BLaER1 treated with 17β-estradiol and CSF1 and Interleukin-3, amounts not matched to agents 10 nM and 100 nM (cell line): Measurements from ENCODE around the gene USP9X.

Source experiments
- H3K27ac ChIP-seq, 11 experiments: shearing (Covaris generic); formaldehyde crosslinking; 2 replicates each; pipeline ENCODE4 v1.8.1; 2022
- H3K27me3 ChIP-seq, 11 experiments: shearing (Covaris generic); formaldehyde crosslinking; 2 replicates each; pipeline ENCODE4 v1.8.1; 2022
- H3K36me3 ChIP-seq, 11 experiments: shearing (Covaris generic); formaldehyde crosslinking; 2 replicates each; pipeline ENCODE4 v1.8.1; 2022
- H3K4me1 ChIP-seq, 10 experiments: shearing (Covaris generic); formaldehyde crosslinking; 2 replicates each; pipeline ENCODE4 v1.8.1; 2022
- H3K4me2 ChIP-seq, 11 experiments: shearing (Covaris generic); formaldehyde crosslinking; 2 replicates each; pipeline ENCODE4 v1.8.1; 2022
- H3K4me3 ChIP-seq, 10 experiments: shearing (Covaris generic); formaldehyde crosslinking; 2 replicates each; pipeline ENCODE4 v1.8.1; 2022
- H3K9ac ChIP-seq, 11 experiments: shearing (Covaris generic); formaldehyde crosslinking; 2 replicates each; pipeline ENCODE4 v1.8.1; 2022
- H3K9me3 ChIP-seq, 11 experiments: shearing (Covaris generic); formaldehyde crosslinking; replicated peaks in 1 of 11; 2 replicates each; pipeline ENCODE4 v1.8.1; 2022
- H4K20me1 ChIP-seq, 11 experiments: shearing (Covaris generic); formaldehyde crosslinking; 2 replicates each; pipeline ENCODE4 v1.8.1; 2022
- Cebpa-rat ChIP-seq, 11 experiments: shearing (Covaris generic); IDR thresholded peaks; 2 replicates each; pipeline ENCODE4 v1.8.1; 2022

USP9X gene

DNA sequence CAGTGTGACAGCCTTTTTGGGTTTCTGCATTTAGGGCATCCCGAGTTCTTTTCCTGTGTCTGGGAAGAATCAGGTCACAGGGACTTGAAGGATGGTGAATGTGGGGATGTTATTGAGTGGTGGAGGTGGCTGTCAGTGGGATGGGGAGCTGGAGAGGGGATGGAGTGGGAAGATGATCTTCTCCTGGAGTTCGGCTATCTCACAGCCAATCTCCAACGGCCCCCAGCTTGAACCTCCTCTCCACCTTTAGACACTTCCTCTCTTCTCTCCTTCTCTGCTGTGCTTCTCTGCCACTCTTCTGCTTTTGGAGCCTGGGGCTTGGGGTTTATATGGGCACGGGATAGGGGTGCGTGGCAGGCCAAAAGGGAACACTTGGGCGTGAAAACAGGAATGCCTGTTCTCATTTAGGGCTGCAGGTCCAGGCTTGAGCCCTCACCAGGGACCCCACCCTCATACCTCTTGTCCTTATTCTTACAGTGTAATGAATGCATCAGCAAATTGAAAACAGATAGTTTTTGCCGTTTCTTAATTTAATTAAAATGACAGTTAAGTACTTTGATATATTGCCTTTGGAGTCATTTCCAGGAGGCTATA lies 37.5 kb downstream of the USP9X start:
- no peak overlapping the region for H3K27ac ChIP-seq
- no peak for TF ChIP-seq Cebpa-rat (IDR thresholded peaks at IDR 0.05)
- no peak overlapping the region for H3K9ac ChIP-seq
- peaks cover 20 to 56% (median 30%) of the 10 kb centered on the region in 11 experiments for H3K36me3 ChIP-seq
- H3K9me3 ChIP-seq = peaks cover 0 to 13% (median 6%) of the 10 kb centered on the region in 11 experiments; a peak in 6 of 22 replicates
- H3K27me3 ChIP-seq = peaks cover 0 to 37% (median 11%) of the 10 kb centered on the region in 11 experiments; a peak in 11 of 22 replicates
- H4K20me1 ChIP-seq = peaks cover 68 to 100% (median 96%) of the 10 kb centered on the region in 11 experiments
- H3K4me3 ChIP-seq = no peak overlapping the region
- no peak overlapping the region for H3K4me2 ChIP-seq
- peaks cover 0 to 24% (median 0%) of the 10 kb centered on the region in 10 experiments; a peak in 4 of 20 replicates for H3K4me1 ChIP-seq

DNA sequence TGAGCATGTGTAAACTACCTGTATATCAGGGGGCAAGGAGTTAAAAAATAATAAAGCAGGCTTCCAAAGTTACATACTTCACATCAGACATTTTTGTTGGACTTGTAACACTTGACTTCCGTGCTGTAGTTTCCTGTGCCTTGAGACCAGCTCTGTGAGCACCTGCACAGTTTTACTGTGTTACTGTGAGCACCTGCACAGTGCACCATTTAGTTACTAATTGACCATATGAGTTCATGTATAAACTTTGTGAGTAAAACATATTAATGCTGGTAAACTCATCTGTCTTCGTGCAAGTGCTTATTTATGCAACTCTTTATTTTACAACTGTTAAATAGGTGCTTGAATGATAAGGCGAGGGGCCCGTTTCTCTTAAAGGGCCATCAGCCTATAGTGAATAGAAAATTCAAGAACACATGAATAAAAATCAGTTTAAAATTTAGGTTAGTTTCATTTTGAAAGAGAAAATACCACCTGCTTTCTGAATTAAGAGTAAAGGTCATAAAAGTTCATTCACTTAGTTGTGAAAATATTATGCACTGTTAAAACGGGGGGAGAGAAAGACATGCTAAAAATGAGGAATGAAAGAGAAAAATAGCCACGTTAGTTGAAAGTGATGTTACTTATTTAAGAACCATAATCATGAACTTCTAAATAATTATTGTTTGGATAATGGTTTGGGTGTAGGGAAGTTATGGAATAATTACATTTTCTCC lies 42.4 kb downstream of the USP9X start:
- Histone ChIP-seq H3K27me3 (peaks cover 0 to 4% (median 0%) of the 10 kb centered on the region in 11 experiments; a peak in 5 of 22 replicates), H3K9ac (no peak overlapping the region), H3K27ac (no peak overlapping the region), H3K4me1 (peaks cover 0 to 7% (median 0%) of the 10 kb centered on the region in 10 experiments; a peak in 1 of 20 replicates), H3K4me3 (no peak overlapping the region), H4K20me1 (peaks cover 32 to 98% (median 73%) of the 10 kb centered on the region in 11 experiments; a peak in 21 of 22 replicates), H3K9me3 (peaks cover 0 to 7% (median under 1%) of the 10 kb centered on the region in 11 experiments; a peak in 4 of 22 replicates), H3K36me3 (peaks cover 46 to 84% (median 63%) of the 10 kb centered on the region in 11 experiments), H3K4me2 (no peak overlapping the region)
- TF ChIP-seq Cebpa-rat (IDR thresholded peaks at IDR 0.05) = no peak

DNA sequence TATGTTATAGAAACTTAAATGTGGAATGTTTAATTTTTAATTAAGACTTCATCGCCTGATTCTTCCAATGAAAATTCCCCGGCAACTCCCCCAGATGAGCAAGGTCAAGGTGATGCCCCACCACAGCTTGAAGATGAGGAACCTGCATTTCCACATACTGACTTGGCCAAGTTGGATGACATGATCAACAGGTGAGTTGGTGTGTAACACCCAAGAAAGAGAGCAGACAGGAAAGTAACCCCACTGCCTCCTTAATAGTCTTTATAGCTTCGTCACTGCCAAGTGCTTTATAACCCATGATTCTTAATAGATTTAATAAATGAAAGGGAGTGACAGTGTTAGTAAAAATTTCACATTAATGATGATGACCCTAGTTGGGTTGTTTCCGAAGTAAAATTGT lies 43.7 kb downstream of the USP9X start:
- TF ChIP-seq Cebpa-rat (IDR thresholded peaks at IDR 0.05) = no peak
- H4K20me1 ChIP-seq = peaks cover 19 to 98% (median 61%) of the 10 kb centered on the region in 11 experiments; a peak in 20 of 22 replicates
- H3K4me1 ChIP-seq = peaks cover 0 to 4% (median 0%) of the 10 kb centered on the region in 10 experiments; a peak in 1 of 20 replicates
- no peak overlapping the region for H3K9ac ChIP-seq
- no peak overlapping the region for H3K4me3 ChIP-seq
- no peak overlapping the region for H3K27ac ChIP-seq
- H3K9me3 ChIP-seq = no peaks in the 10 kb centered on the region
- H3K27me3 ChIP-seq = peaks cover 0 to 2% (median 0%) of the 10 kb centered on the region in 11 experiments; a peak in 1 of 22 replicates
- H3K4me2 ChIP-seq = no peak overlapping the region
- H3K36me3 ChIP-seq = peaks cover 46 to 84% (median 64%) of the 10 kb centered on the region in 11 experiments

DNA sequence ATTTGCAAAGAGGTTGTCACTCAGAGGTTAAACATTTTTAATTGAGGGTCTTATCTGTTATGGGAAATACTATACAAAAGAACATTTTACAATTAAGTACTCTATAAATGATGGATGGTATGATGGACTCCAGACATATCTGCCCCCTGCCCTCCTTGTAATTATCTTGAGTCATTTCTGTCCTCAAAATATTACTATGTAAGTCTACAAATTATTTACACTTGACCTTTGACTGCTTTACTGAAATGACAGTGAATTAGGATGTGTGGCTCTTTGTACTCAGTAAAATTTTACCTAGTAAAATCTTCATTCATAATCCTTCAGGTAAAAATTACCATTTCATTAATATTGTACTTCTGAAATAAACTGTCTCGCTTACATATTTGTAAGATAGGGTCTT lies 46.5 kb downstream of the USP9X start:
- TF ChIP-seq Cebpa-rat (IDR thresholded peaks at IDR 0.05) = no peak
- Histone ChIP-seq H3K27me3 (0 out of 22 replicates have a peak, but pooled peaks cover 0 to 2% (median 0%) of the 10 kb centered on the region in 11 experiments), H4K20me1 (peaks cover 18 to 98% (median 47%) of the 10 kb centered on the region in 11 experiments; a peak in 19 of 22 replicates), H3K4me3 (no peak overlapping the region), H3K4me1 (no peaks in the 10 kb centered on the region), H3K9me3 (no peaks in the 10 kb centered on the region), H3K9ac (no peak overlapping the region), H3K27ac (no peak overlapping the region), H3K4me2 (no peak overlapping the region), H3K36me3 (peaks cover 59 to 89% (median 75%) of the 10 kb centered on the region in 11 experiments)

DNA sequence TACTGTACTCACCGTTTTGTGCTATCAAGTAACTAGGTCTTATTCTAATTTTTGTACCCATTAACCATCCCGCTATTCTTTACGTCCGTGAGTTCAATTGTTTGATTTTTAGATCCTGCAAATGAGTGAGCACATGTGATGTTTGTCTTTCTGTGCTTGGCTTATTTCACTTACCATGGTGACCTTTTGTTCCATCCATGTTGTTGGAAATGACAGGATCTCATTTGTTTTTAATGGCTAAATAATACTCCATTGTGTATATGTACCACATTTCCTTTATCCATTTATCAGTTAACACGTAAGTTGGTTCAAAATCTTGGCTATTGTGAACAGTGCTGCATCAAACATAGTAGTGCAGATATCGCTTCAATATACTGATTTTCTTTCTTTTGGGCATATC lies 48.3 kb downstream of the USP9X start:
- no peaks in the 10 kb centered on the region for H3K9me3 ChIP-seq
- no peak overlapping the region for H3K9ac ChIP-seq
- H3K4me2 ChIP-seq = no peak overlapping the region
- H3K36me3 ChIP-seq = peaks cover 58 to 96% (median 83%) of the 10 kb centered on the region in 11 experiments
- no peak overlapping the region for H3K4me3 ChIP-seq
- H3K27ac ChIP-seq = no peak overlapping the region
- no peak for TF ChIP-seq Cebpa-rat (IDR thresholded peaks at IDR 0.05)
- 0 out of 22 replicates have a peak, but pooled peaks cover 0 to 4% (median 0%) of the 10 kb centered on the region in 11 experiments for H3K27me3 ChIP-seq
- no peaks in the 10 kb centered on the region for H3K4me1 ChIP-seq
- peaks cover 12 to 98% (median 33%) of the 10 kb centered on the region in 11 experiments; a peak in 18 of 22 replicates for H4K20me1 ChIP-seq

DNA sequence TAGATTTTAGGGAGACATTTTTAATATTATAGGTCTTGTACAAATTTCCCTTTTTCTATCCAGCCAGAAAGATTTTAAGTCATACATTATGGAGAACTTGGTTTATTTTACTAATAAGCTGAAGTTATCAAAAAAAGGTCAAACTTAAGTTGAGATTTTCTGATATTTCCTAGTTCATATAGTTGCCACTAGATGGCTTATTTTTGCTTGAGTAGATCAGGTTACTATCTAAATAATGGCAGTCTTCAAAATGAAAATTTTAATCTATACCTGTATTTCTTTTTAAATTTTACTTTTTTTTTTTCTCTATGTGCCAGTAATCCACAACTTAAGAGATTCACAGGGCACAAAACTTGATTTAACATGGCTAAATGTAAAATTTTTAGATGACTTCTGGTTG lies 52.3 kb downstream of the USP9X start:
- no peak overlapping the region for H3K4me3 ChIP-seq
- peaks cover 0 to 7% (median 0%) of the 10 kb centered on the region in 11 experiments; a peak in 1 of 22 replicates for H3K27me3 ChIP-seq
- H3K4me1 ChIP-seq = no peaks in the 10 kb centered on the region
- H3K4me2 ChIP-seq = no peak overlapping the region
- H4K20me1 ChIP-seq = peaks cover 0 to 99% (median 33%) of the 10 kb centered on the region in 11 experiments; a peak in 16 of 22 replicates
- H3K27ac ChIP-seq = no peak overlapping the region
- TF ChIP-seq Cebpa-rat (IDR thresholded peaks at IDR 0.05) = no peak
- no peaks in the 10 kb centered on the region for H3K9me3 ChIP-seq
- peaks cover 50 to 96% (median 86%) of the 10 kb centered on the region in 11 experiments for H3K36me3 ChIP-seq
- no peak overlapping the region for H3K9ac ChIP-seq

DNA sequence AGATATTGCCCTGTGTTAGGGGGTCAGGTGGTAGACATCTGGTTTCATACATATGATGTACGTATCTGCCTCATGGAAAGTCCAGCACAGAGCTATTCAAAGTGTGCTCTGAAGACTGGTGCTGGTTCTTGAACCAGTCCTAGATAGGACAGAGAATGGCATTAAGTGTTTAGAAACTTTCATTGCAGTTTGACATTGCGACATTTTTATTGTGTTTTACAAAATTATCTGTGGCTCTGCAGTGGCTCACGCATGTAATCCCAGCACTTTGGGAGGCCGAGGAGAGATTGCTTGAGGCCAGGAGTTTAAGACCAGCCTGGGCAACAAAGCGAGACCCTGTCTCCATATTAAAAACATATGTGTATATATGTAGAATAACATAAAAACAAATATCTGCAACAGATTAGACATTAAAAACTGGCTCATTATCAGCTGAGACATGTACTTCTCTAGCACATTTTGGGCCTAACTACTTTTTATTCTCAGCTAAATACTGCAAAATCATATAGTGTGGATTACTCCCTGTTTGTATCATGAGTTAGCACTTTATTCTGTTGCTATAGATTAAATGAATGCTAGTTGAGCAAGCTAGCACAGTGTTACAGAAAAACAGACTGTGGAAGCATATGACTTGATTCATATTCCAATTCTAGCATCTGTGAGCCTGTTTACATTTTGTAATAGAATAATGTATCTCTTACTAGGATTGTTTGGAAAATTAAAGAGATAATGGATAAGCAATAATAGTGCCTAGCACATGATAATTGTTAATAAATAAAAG lies 57.1 kb downstream of the USP9X start:
- Histone ChIP-seq H3K9ac (no peak overlapping the region), H3K4me2 (no peak overlapping the region), H3K27me3 (peaks cover 0 to 13% (median 0%) of the 10 kb centered on the region in 11 experiments; a peak in 4 of 22 replicates), H3K4me1 (no peaks in the 10 kb centered on the region), H3K9me3 (no peaks in the 10 kb centered on the region), H3K27ac (no peak overlapping the region), H3K4me3 (no peak overlapping the region), H3K36me3 (peaks cover 40 to 97% (median 84%) of the 10 kb centered on the region in 11 experiments), H4K20me1 (peaks cover 0 to 99% (median 24%) of the 10 kb centered on the region in 11 experiments; a peak in 11 of 22 replicates)
- TF ChIP-seq Cebpa-rat (IDR thresholded peaks at IDR 0.05) = peak in 4 of 11 experiments; percentile 23 to 67 (median 44); a peak in 4 of 22 replicates

DNA sequence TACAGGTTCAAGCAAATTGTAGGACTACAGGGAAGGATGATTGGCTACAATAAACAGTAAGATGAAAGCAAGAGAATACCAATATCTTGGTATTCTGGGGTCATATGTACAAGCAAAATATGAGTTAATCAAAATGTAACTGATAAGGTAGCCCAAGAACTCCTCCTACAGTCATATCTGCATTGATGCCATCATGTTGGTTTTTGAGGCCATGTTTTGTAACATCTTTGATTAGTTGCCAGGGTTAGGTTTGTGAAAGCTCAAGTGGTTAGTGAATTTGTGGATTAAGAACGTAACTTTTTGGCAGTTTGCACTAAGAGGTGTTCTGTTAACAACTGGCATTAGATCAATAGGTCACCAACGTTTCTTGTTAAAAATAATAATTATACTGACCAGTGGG lies 59.6 kb downstream of the USP9X start:
- Histone ChIP-seq H3K27me3 (peaks cover 0 to 13% (median 0%) of the 10 kb centered on the region in 11 experiments; a peak in 3 of 22 replicates), H3K4me3 (no peak overlapping the region), H3K36me3 (peaks cover 54 to 100% (median 89%) of the 10 kb centered on the region in 11 experiments), H3K4me1 (no peaks in the 10 kb centered on the region), H3K27ac (no peak overlapping the region), H3K9ac (no peak overlapping the region), H4K20me1 (peaks cover 0 to 98% (median 10%) of the 10 kb centered on the region in 11 experiments; a peak in 10 of 22 replicates), H3K9me3 (no peaks in the 10 kb centered on the region), H3K4me2 (no peak overlapping the region)
- TF ChIP-seq Cebpa-rat (IDR thresholded peaks at IDR 0.05) = no peak
